ENCODE results near the gene RAB17.
"Not testable (repeated sequence)": the region's sequence is repeated elsewhere in the genome, so short reads cannot be mapped to it uniquely, and the experiment has no call there.

The RAB17 gene

GRCh38 chr2:237623428-237624403, 33.2 kb upstream of the RAB17 start:
- DNase-seq, result no peak

GRCh38 chr2:237618449-237618848, 27.9 kb upstream of the RAB17 start:
- no peak for DNase-seq

- DNase-seq, result no peak
Observed at GRCh38 chr2:237617587-237617982, 27.1 kb upstream of the RAB17 start.

- DNase-seq, result peak; percentile 62 to 73
Observed at GRCh38 chr2:237616734-237617586, 26.4 kb upstream of the RAB17 start.

GRCh38 chr2:237616373-237616733, 25.8 kb upstream of the RAB17 start:
- DNase-seq, result no peak

GRCh38 chr2:237615631-237616249, 25.2 kb upstream of the RAB17 start:
- DNase-seq, result no peak

- DNase-seq, result peak; percentile 31 to 61
Observed at GRCh38 chr2:237614151-237614720, 23.7 kb upstream of the RAB17 start.

GRCh38 chr2:237613679-237614078, 23.1 kb upstream of the RAB17 start:
- DNase-seq, result peak in 1 of 2 experiments; percentile 31

GRCh38 chr2:237612527-237613357, 22.2 kb upstream of the RAB17 start:
- DNase-seq, result no peak

- DNase-seq, result not testable (repeated sequence)
Observed at GRCh38 chr2:237606522-237606921, 16.0 kb upstream of the RAB17 start.

GRCh38 chr2:237604960-237605359, 14.4 kb upstream of the RAB17 start:
- DNase-seq, result no peak

GRCh38 chr2:237604391-237604790, 13.9 kb upstream of the RAB17 start:
- no peak for DNase-seq

- DNase-seq, result peak; percentile 43 to 49
Observed at GRCh38 chr2:237603718-237604362, 13.3 kb upstream of the RAB17 start.

GRCh38 chr2:237603049-237603717, 12.6 kb upstream of the RAB17 start:
- no peak for DNase-seq

GRCh38 chr2:237602409-237602808, 11.9 kb upstream of the RAB17 start:
- DNase-seq, result no peak

- no peak for DNase-seq
Observed at GRCh38 chr2:237601453-237602116, 11.1 kb upstream of the RAB17 start.

- DNase-seq, result no peak
Observed at GRCh38 chr2:237600205-237600846, 9.8 kb upstream of the RAB17 start.

- DNase-seq, result no peak
Observed at GRCh38 chr2:237599465-237600110, 9.1 kb upstream of the RAB17 start.

Measured in Kasumi-1 (cell line).